Skeletal muscle tissue (tissue), 4 donors: Measurements from ENCODE around the gene PLCE1. TPM values are rescaled to one million over a fixed set of nuclear protein-coding genes. Genes with fewer than 3 reads are reported as not detected.

Source experiments
- H3K27ac ChIP-seq: one replicate; pipeline ENCODE4 v1.7.0; 2013; ENCODE audit warnings: mild to moderate bottlenecking, low read depth, low read length, inconsistent platforms
- H3K27me3 ChIP-seq, 3 donors: one replicate each; pipeline ENCODE4 v1.7.0; 2013; ENCODE audit warnings: low read length in 3 of 3; ENCODE audit not compliant: control insufficient read depth in 3 of 3, insufficient read depth in 3 of 3
- H3K36me3 ChIP-seq, 3 donors: one replicate each; pipeline ENCODE4 v1.7.0; 2013; ENCODE audit warnings: low read length in 3 of 3; ENCODE audit not compliant: control insufficient read depth in 3 of 3, insufficient read depth in 3 of 3
- H3K4me1 ChIP-seq, 3 donors: one replicate each; pipeline ENCODE4 v1.7.0; 2013; ENCODE audit warnings: low read length in 3 of 3, mild to moderate bottlenecking in 3 of 3; ENCODE audit not compliant: control insufficient read depth in 3 of 3, insufficient read depth in 3 of 3
- H3K4me3 ChIP-seq, 3 donors: one replicate each; pipeline ENCODE4 v1.7.0; 2013; ENCODE audit warnings: low read length in 3 of 3
- H3K9ac ChIP-seq, 3 donors: one replicate each; pipeline ENCODE4 v1.7.0; 2013; ENCODE audit warnings: low read length in 3 of 3, mild to moderate bottlenecking in 3 of 3, moderate library complexity in 2 of 3, low read depth in 1 of 3
- H3K9me3 ChIP-seq, 3 donors: one replicate each; pipeline ENCODE4 v1.7.0; 2013; ENCODE audit warnings: low read length in 3 of 3; ENCODE audit not compliant: control insufficient read depth in 3 of 3
- total RNA-seq: library from RNA; depleted of rRNA; stranded (reverse); fragments of >200 nt; gene quantifications from one replicate; pipeline ENCODE4 v1.2.3, GENCODE V29; 2014
- donor health status: Osteomylitis.

The PLCE1 gene
- total RNA-seq, 1 donor from 2014 or later = 29.2 TPM

DNA sequence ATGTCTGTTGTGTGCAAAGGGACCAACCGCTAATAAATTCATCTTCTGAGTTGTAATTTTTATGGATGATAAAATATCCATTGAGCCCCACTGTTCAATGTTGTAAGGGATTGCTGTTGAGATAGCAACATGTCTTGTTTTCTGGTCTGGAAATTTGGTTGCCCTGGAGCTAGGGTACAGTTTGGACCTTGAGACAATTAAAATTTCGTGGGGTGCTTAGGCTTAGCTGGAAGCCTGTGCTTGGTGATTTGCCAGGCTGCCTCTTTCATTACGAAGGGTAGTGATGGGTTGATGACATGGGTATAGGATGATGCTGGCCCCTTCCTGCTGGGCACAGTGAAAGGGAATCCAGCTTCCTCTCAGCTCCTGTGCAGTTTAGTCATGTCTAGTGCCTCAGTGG lies 43.6 kb downstream of the PLCE1 start:
- H3K36me3 ChIP-seq = no peaks in the 10 kb centered on the region
- no peaks in the 10 kb centered on the region for H3K9me3 ChIP-seq
- no peak overlapping the region for H3K4me3 ChIP-seq
- H3K27me3 ChIP-seq = no peaks in the 10 kb centered on the region
- no peak overlapping the region for H3K27ac ChIP-seq
- H3K4me1 ChIP-seq = peaks cover 3 to 4% (median 3%) of the 10 kb centered on the region in 3 donors
- no peak overlapping the region for H3K9ac ChIP-seq

GRCh38 chr10:94038024-94038423 lies 44.3 kb downstream of the PLCE1 start:
- no peaks in the 10 kb centered on the region for H3K9me3 ChIP-seq
- H3K36me3 ChIP-seq = no peaks in the 10 kb centered on the region
- H3K27me3 ChIP-seq = no peaks in the 10 kb centered on the region
- no peak overlapping the region for H3K9ac ChIP-seq
- H3K27ac ChIP-seq = no peak overlapping the region
- peaks cover 3 to 7% (median 4%) of the 10 kb centered on the region in 3 donors for H3K4me1 ChIP-seq
- no peak overlapping the region for H3K4me3 ChIP-seq

- H3K9me3 ChIP-seq = no peaks in the 10 kb centered on the region
- no peaks in the 10 kb centered on the region for H3K36me3 ChIP-seq
- H3K4me1 ChIP-seq = peaks cover 4 to 8% (median 7%) of the 10 kb centered on the region in 3 donors
- no peak overlapping the region for H3K4me3 ChIP-seq
- no peak overlapping the region for H3K27ac ChIP-seq
- no peaks in the 10 kb centered on the region for H3K27me3 ChIP-seq
- H3K9ac ChIP-seq = no peak overlapping the region
Observed at GRCh38 chr10:94041206-94041605, 47.5 kb downstream of the PLCE1 start.

- Histone ChIP-seq H3K4me1 (peaks cover 4 to 17% (median 11%) of the 10 kb centered on the region in 3 donors), H3K9ac (no peak overlapping the region), H3K36me3 (no peaks in the 10 kb centered on the region), H3K9me3 (no peaks in the 10 kb centered on the region), H3K27ac (no peak overlapping the region), H3K4me3 (no peak overlapping the region), H3K27me3 (no peaks in the 10 kb centered on the region)
Observed at GRCh38 chr10:94042001-94042833, 48.5 kb downstream of the PLCE1 start.

DNA sequence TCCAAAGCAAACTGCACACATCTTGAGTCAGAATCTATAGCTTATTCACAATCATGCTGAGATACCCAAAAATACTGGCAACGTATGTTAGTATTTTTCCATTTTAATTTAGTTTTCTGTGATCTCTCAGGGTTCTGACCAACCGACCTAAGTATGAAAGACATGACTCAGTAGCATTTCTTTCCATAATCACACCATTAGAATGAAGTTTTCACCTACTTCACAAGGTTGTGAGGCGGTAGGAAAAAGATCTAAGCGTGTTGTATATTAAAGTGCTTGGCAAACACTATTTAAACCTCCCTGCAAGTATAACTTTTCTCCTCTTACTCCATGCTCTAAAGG lies 49.1 kb downstream of the PLCE1 start:
- Histone ChIP-seq H3K27ac (no peak overlapping the region), H3K9me3 (no peaks in the 10 kb centered on the region), H3K4me1 (peaks cover 4 to 17% (median 7%) of the 10 kb centered on the region in 3 donors), H3K36me3 (no peaks in the 10 kb centered on the region), H3K27me3 (no peaks in the 10 kb centered on the region), H3K9ac (no peak overlapping the region), H3K4me3 (no peak overlapping the region)

Other genes starting within 250 kb of the PLCE1 start
- gene LGI1, start 236.0 kb upstream of the PLCE1 start, total RNA-seq = 9.4 TPM
- 1.0 TPM for gene SLC35G1, start 100.0 kb upstream of the PLCE1 start, total RNA-seq